Sigmoid colon (tissue), 4 donors: Measurements from ENCODE around the gene PEX26.

ENCODE experiments used
- EP300 ChIP-seq, 4 donors: sonication (generic); formaldehyde crosslinking; IDR thresholded peaks; one replicate each; pipeline ENCODE4 v1.6.1; 2017; ENCODE audit warnings: antibody characterized with exemption in 4 of 4
- POLR2A ChIP-seq, 2 donors: fragments of 450-650 bp; IDR thresholded peaks; one replicate each; pipeline ENCODE4 v1.6.1; 2016; ENCODE audit warnings: antibody characterized with exemption in 2 of 2, mild to moderate bottlenecking in 2 of 2, moderate library complexity in 2 of 2
- POLR2AphosphoS5 ChIP-seq, 4 donors: sonication (generic); formaldehyde crosslinking; IDR thresholded peaks; one replicate each; pipeline ENCODE4 v1.6.1; 2017; ENCODE audit warnings: antibody characterized with exemption in 4 of 4
- TF ChIP-seq, protein P1 (sequence below), 4 experiments: fragments of 450-650 bp in 3 of 4; fragments of 200-600 bp in 1 of 4; IDR thresholded peaks; one replicate each; pipeline ENCODE4 v1.5.1; 2016 to 2019; ENCODE audit warnings: antibody characterized with exemption in 4 of 4, mild to moderate bottlenecking in 3 of 4, moderate library complexity in 2 of 4

DNA sequence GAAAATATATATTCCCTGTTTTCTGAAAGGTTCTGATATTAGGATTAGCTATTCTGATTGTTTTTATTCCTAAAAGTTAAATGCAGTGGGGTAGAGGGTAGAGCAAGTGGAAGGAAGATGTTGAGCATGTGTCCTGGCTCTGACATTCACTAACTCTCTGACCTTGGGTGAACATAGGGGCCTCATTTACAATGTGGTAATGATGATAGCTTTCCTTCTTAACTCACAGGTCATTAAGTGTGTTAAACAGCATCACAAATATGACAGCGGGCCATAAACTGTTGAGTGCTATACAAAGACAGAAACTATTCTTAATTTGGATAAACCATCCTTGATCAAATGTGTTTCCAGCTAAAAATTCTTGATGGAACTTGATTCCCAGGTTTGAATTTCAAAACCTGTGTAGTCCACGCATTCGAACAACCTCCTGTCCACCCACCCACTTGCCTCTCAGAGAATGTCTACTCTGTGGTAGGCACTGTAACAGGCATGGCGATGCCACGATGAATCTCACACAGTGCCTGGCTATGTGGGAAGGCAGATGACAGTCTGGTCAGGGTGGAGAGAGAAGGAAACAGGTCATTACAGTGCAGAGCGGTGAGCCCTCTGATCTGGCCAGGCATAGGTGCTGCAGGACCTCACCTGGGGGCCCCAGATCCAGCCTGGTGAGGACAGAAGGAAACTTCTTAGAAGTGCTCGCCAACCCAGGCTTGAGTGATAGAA, 19.3 kb upstream of the PEX26 start:
- TF ChIP-seq EP300 (IDR thresholded peaks at IDR 0.05) = no peak
- TF ChIP-seq, protein P1, sequence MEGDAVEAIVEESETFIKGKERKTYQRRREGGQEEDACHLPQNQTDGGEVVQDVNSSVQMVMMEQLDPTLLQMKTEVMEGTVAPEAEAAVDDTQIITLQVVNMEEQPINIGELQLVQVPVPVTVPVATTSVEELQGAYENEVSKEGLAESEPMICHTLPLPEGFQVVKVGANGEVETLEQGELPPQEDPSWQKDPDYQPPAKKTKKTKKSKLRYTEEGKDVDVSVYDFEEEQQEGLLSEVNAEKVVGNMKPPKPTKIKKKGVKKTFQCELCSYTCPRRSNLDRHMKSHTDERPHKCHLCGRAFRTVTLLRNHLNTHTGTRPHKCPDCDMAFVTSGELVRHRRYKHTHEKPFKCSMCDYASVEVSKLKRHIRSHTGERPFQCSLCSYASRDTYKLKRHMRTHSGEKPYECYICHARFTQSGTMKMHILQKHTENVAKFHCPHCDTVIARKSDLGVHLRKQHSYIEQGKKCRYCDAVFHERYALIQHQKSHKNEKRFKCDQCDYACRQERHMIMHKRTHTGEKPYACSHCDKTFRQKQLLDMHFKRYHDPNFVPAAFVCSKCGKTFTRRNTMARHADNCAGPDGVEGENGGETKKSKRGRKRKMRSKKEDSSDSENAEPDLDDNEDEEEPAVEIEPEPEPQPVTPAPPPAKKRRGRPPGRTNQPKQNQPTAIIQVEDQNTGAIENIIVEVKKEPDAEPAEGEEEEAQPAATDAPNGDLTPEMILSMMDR (IDR thresholded peaks at IDR 0.05) = no peak
- TF ChIP-seq POLR2A (IDR thresholded peaks at IDR 0.05) = no peak
- no peak for TF ChIP-seq POLR2AphosphoS5 (IDR thresholded peaks at IDR 0.05)
